IMR-90 (cell line): ENCODE measurements around the gene OR5AC2.

ENCODE experiments used
- POLR2A ChIP-seq: IDR thresholded peaks from 2 replicates; pipeline ENCODE4 v1.6.1; 2012; ENCODE audit warnings: mild to moderate bottlenecking, low read depth, low read length
- TF ChIP-seq, protein P1 (sequence below): conservative IDR thresholded peaks from 2 replicates; pipeline ENCODE4 v1.5.1; 2012; ENCODE audit warnings: mild to moderate bottlenecking, low read depth, low read length, improper control_type of control experiment

DNA sequence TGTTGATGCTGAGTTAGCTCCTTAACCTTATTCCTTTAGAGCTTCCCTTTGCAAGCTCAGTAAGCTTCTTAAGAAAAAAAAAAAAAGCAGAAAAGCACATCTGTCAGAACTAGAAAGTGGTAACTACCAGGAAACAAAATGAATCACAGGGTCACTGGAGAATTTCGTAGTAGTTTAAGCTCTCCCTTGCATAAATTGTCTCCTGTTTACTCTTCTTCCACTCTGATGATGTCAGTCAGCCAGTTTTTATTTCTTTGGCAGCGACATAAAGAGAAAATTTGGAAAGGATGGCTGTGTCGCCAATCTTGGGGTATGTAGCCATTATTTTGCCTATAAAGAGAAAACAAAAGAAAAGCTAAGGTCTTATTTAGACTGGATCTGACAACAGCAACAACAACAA is 48.7 kb upstream of the OR5AC2 start:
- TF ChIP-seq, protein P1, sequence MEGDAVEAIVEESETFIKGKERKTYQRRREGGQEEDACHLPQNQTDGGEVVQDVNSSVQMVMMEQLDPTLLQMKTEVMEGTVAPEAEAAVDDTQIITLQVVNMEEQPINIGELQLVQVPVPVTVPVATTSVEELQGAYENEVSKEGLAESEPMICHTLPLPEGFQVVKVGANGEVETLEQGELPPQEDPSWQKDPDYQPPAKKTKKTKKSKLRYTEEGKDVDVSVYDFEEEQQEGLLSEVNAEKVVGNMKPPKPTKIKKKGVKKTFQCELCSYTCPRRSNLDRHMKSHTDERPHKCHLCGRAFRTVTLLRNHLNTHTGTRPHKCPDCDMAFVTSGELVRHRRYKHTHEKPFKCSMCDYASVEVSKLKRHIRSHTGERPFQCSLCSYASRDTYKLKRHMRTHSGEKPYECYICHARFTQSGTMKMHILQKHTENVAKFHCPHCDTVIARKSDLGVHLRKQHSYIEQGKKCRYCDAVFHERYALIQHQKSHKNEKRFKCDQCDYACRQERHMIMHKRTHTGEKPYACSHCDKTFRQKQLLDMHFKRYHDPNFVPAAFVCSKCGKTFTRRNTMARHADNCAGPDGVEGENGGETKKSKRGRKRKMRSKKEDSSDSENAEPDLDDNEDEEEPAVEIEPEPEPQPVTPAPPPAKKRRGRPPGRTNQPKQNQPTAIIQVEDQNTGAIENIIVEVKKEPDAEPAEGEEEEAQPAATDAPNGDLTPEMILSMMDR, result no peak
- TF ChIP-seq POLR2A, result no peak
